HepG2 (cell line): ENCODE data around the gene ZFHX3. TPM values are rescaled to one million over a fixed set of nuclear protein-coding genes. Genes with fewer than 3 reads are reported as not detected.

Experiments used
- EHMT2 ChIP-seq: fragments of 200-600 bp; sonication (generic); IDR thresholded peaks from 2 replicates; pipeline ENCODE4 v1.7.0; 2017; ENCODE audit warnings: antibody characterized with exemption, low read depth, low read length, borderline replicate concordance
- GTF3A ChIP-seq: sonication (generic); formaldehyde crosslinking; conservative IDR thresholded peaks from 2 replicates; pipeline ENCODE4 v1.4.0; 2020; ENCODE audit warnings: mild to moderate bottlenecking, missing genetic modification reagents
- HNRNPK ChIP-seq: fragments of 200-400 bp; formaldehyde crosslinking; IDR thresholded peaks from 2 replicates; pipeline ENCODE4 v1.6.1; 2018; ENCODE audit warnings: low read length, low read depth, moderate library complexity, mild to moderate bottlenecking; ENCODE audit not compliant: poor library complexity, severe bottlenecking
- MED13 ChIP-seq: sonication (generic); formaldehyde crosslinking; IDR thresholded peaks from 2 replicates; pipeline ENCODE4 v1.5.0; 2020; ENCODE audit warnings: missing genetic modification reagents
- NCOR1 ChIP-seq: fragments of 200-600 bp; sonication (generic); IDR thresholded peaks from 2 replicates; pipeline ENCODE4 v1.7.0; 2017; ENCODE audit warnings: antibody characterized with exemption, low read length, borderline replicate concordance
- SRSF9 ChIP-seq: fragments of 200-400 bp; formaldehyde crosslinking; IDR thresholded peaks from 2 replicates; pipeline ENCODE4 v1.6.1; 2018; ENCODE audit warnings: borderline replicate concordance, mild to moderate bottlenecking, low read depth, low read length; ENCODE audit not compliant: insufficient read depth, poor library complexity, severe bottlenecking
- U2AF2 ChIP-seq: fragments of 200-400 bp; formaldehyde crosslinking; IDR thresholded peaks from 2 replicates; pipeline ENCODE4 v1.6.1; 2017; ENCODE audit warnings: low read depth, mild to moderate bottlenecking, low read length
- ZFAT ChIP-seq: sonication (generic); formaldehyde crosslinking; conservative IDR thresholded peaks from 2 replicates; pipeline ENCODE4 v1.8.1; 2023; ENCODE audit warnings: missing genetic modification reagents, inconsistent platforms
- ZFP1 ChIP-seq: IDR thresholded peaks from 2 replicates; pipeline ENCODE4 v1.6.1; 2016
- ZFP37 ChIP-seq: sonication (generic); formaldehyde crosslinking; IDR thresholded peaks from 2 replicates; pipeline ENCODE4 v1.4.0; 2020; ENCODE audit warnings: missing genetic modification reagents, borderline replicate concordance
- ZMYM2 ChIP-seq: sonication (generic); formaldehyde crosslinking; IDR thresholded peaks from 2 replicates; pipeline ENCODE4 v1.8.0; 2022; ENCODE audit warnings: mild to moderate bottlenecking, missing genetic modification reagents
- ZNF12 ChIP-seq: sonication (generic); formaldehyde crosslinking; IDR thresholded peaks from 2 replicates; pipeline ENCODE4 v1.5.0; 2020; ENCODE audit warnings: missing genetic modification reagents
- ZNF296 ChIP-seq: sonication (generic); formaldehyde crosslinking; conservative IDR thresholded peaks from 2 replicates; pipeline ENCODE4 v1.5.0; 2020; ENCODE audit warnings: mild to moderate bottlenecking, missing genetic modification reagents
- ZNF451 ChIP-seq: sonication (generic); formaldehyde crosslinking; IDR thresholded peaks from 2 replicates; pipeline ENCODE4 v1.5.0; 2020; ENCODE audit warnings: mild to moderate bottlenecking, missing genetic modification reagents
- ZNF564 ChIP-seq: sonication (generic); formaldehyde crosslinking; IDR thresholded peaks from 2 replicates; pipeline ENCODE4 v1.8.1; 2023; ENCODE audit warnings: mild to moderate bottlenecking, missing genetic modification reagents
- ZNF709 ChIP-seq: sonication (generic); formaldehyde crosslinking; IDR thresholded peaks from 2 replicates; pipeline ENCODE4 v1.5.0; 2020; ENCODE audit warnings: mild to moderate bottlenecking, missing genetic modification reagents
- ZNF737 ChIP-seq: sonication (generic); formaldehyde crosslinking; IDR thresholded peaks from 2 replicates; pipeline ENCODE4 v1.5.0; 2020; ENCODE audit warnings: missing genetic modification reagents, mild to moderate bottlenecking, borderline replicate concordance
- polyA plus RNA-seq, 8 experiments: library from polyadenylated mRNA; depleted of rRNA in 3 of 8; stranded (reverse) in 7 of 8; unstranded in 1 of 8; fragments of >200 nt; fragmentation: Illumina TruSeq in 4 of 8; extraction: Trizol in 4 of 8; gene quantifications; 2 replicates each; pipeline versions ENCODE4 v1.2.1 to v1.2.3, GENCODE V29; 2011 to 2016; ENCODE audit warnings: low read depth in 4 of 8, missing spikeins in 1 of 8, mixed read lengths in 1 of 8; ENCODE audit not compliant: insufficient read depth in 1 of 8
- total RNA-seq, 5 experiments: library from RNA; depleted of rRNA; stranded (reverse); fragments of >200 nt; fragmentation: Illumina TruSeq; extraction: Trizol; gene quantifications; 2 replicates each; pipeline ENCODE4 v1.2.3, GENCODE V29; 2016; ENCODE audit warnings: low read depth in 1 of 5
- TF ChIP-seq, protein P1 (sequence below): sonication (generic); formaldehyde crosslinking; IDR thresholded peaks from 2 replicates; pipeline ENCODE4 v1.5.0; 2020; ENCODE audit warnings: missing genetic modification reagents, mild to moderate bottlenecking, borderline replicate concordance
- TF ChIP-seq, protein P2 (sequence below): sonication (generic); formaldehyde crosslinking; IDR thresholded peaks from 2 replicates; pipeline ENCODE4 v1.8.0; 2022; ENCODE audit warnings: low read depth, missing genetic modification reagents
- TF ChIP-seq, protein P3 (sequence below): sonication (generic); formaldehyde crosslinking; IDR thresholded peaks from 2 replicates; pipeline ENCODE4 v1.4.0; 2020; ENCODE audit warnings: missing genetic modification reagents, mild to moderate bottlenecking, borderline replicate concordance
- TF ChIP-seq, protein P4 (sequence below): sonication (generic); formaldehyde crosslinking; IDR thresholded peaks from 2 replicates; pipeline ENCODE4 v1.4.0; 2020; ENCODE audit warnings: missing genetic modification reagents, mild to moderate bottlenecking, borderline replicate concordance
- TF ChIP-seq, protein P5 (sequence below): sonication (generic); IDR thresholded peaks from 2 replicates; pipeline ENCODE4 v1.6.1; 2016; ENCODE audit warnings: low read depth, borderline replicate concordance

ZFHX3 gene
- total and polyA plus RNA-seq, 2 of the 13 experiments (the other 11 are each of a cell fraction or from before 2014, with no cell fraction given): 5.0 to 6.0 TPM

DNA sequence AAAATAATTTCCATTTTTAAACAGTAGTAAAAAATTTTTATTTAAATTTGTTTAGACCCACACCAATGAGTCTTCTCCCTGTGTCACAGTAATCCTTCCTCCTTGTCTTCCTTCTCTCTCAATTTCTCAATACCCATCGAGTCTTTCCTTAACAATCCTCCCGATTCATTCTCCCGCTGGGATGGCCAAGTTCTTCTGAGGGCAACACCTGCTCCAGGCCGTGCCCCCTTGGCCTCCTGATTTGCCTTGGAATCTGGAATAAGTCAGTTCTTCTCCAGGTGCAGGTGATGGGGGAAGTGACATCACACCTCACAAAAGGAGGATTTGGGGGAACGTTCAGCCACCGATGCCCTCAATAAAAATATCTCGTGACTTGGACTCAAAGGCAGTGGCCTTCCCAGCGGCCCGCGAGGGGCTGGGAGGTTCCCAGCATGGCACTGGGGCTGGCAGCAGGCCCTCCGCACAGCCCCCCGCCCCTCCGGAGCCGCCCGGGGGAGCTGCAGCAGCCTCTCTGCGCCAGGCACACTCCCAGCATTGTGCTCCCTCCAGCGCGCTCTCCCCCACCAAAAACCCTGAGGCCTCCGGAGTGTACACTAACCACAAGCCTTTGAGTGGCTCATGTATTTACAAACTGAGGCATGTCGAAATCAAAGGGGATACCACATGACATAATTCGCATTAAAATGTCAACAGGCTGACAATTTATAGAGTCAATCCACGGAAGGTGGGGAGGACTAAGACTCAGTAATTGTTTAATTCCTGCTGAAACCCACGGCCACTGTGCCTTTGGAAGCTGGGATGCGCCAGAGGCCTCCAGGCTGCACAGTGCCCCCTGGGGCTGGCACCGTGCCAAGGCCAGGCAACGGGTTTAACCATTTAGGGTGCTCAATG lies 120.5 kb downstream of the ZFHX3 start (continued):
- TF ChIP-seq ZNF564: no peak
- no peak for TF ChIP-seq U2AF2
- TF ChIP-seq ZFP37 (CRISPR knock-in tag): no peak
- TF ChIP-seq ZNF12 (CRISPR knock-in tag): peak; percentile 84
- TF ChIP-seq ZNF296: no peak
- TF ChIP-seq MED13 (CRISPR knock-in tag): peak; percentile 78; the same call in 1 of the 2 replicates
- TF ChIP-seq ZFAT (CRISPR knock-in tag): no peak
- TF ChIP-seq, protein P1, sequence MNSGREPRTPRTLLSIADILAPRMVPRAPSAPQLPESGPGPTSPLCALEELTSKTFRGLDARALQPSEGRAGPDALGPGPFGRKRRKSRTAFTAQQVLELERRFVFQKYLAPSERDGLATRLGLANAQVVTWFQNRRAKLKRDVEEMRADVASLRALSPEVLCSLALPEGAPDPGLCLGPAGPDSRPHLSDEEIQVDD (CRISPR knock-in tag): no peak
- TF ChIP-seq, protein P2, sequence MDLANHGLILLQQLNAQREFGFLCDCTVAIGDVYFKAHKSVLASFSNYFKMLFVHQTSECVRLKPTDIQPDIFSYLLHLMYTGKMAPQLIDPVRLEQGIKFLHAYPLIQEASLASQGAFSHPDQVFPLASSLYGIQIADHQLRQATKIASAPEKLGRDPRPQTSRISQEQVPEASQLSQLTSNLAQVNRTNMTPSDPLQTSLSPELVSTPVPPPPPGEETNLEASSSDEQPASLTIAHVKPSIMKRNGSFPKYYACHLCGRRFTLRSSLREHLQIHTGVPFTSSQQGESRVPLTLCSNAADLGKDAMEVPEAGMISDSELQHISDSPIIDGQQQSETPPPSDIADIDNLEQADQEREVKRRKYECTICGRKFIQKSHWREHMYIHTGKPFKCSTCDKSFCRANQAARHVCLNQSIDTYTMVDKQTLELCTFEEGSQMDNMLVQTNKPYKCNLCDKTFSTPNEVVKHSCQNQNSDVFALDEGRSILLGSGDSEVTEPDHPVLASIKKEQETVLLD (CRISPR knock-in tag): no peak
- TF ChIP-seq, protein P3, sequence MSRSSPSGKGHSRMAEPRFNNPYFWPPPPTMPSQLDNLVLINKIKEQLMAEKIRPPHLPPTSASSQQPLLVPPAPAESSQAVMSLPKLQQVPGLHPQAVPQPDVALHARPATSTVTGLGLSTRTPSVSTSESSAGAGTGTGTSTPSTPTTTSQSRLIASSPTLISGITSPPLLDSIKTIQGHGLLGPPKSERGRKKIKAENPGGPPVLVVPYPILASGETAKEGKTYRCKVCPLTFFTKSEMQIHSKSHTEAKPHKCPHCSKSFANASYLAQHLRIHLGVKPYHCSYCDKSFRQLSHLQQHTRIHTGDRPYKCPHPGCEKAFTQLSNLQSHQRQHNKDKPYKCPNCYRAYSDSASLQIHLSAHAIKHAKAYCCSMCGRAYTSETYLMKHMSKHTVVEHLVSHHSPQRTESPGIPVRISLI (CRISPR knock-in tag): peak; percentile 37; the same call in 1 of the 2 replicates
- TF ChIP-seq EHMT2: peak; percentile 20; the same call in 1 of the 2 replicates
- no peak for TF ChIP-seq SRSF9
- TF ChIP-seq GTF3A (CRISPR knock-in tag): no peak
- TF ChIP-seq, protein P4, sequence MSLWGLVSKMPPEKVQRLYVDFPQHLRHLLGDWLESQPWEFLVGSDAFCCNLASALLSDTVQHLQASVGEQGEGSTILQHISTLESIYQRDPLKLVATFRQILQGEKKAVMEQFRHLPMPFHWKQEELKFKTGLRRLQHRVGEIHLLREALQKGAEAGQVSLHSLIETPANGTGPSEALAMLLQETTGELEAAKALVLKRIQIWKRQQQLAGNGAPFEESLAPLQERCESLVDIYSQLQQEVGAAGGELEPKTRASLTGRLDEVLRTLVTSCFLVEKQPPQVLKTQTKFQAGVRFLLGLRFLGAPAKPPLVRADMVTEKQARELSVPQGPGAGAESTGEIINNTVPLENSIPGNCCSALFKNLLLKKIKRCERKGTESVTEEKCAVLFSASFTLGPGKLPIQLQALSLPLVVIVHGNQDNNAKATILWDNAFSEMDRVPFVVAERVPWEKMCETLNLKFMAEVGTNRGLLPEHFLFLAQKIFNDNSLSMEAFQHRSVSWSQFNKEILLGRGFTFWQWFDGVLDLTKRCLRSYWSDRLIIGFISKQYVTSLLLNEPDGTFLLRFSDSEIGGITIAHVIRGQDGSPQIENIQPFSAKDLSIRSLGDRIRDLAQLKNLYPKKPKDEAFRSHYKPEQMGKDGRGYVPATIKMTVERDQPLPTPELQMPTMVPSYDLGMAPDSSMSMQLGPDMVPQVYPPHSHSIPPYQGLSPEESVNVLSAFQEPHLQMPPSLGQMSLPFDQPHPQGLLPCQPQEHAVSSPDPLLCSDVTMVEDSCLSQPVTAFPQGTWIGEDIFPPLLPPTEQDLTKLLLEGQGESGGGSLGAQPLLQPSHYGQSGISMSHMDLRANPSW: no peak
- TF ChIP-seq HNRNPK: peak; percentile 98
- TF ChIP-seq ZMYM2: peak; percentile 59
- TF ChIP-seq ZFP1 (CRISPR knock-in tag): peak; percentile 70; the same call in 1 of the 2 replicates
- no peak for TF ChIP-seq ZNF709 (CRISPR knock-in tag)
- TF ChIP-seq NCOR1: no peak; the same call in 1 of the 2 replicates
- TF ChIP-seq, protein P5, sequence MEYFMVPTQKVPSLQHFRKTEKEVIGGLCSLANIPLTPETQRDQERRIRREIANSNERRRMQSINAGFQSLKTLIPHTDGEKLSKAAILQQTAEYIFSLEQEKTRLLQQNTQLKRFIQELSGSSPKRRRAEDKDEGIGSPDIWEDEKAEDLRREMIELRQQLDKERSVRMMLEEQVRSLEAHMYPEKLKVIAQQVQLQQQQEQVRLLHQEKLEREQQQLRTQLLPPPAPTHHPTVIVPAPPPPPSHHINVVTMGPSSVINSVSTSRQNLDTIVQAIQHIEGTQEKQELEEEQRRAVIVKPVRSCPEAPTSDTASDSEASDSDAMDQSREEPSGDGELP: peak; percentile 61; the same call in 1 of the 2 replicates
- no peak for TF ChIP-seq ZNF451 (CRISPR knock-in tag)
- TF ChIP-seq ZNF737 (CRISPR knock-in tag): no peak
